HG03520 (cell line): ENCODE results near the gene RNF26.

Source experiments
- ATAC-seq: cut with Tn5 transposase; IDR thresholded peaks from one replicate; pipeline ENCODE4 v1.9.1; 2021; ENCODE audit warnings: mild to moderate bottlenecking, moderate library complexity; ENCODE audit not compliant: unreplicated experiment

The RNF26 gene

GRCh38 chr11:119350302-119350701 lies 16.0 kb downstream of the RNF26 start:
- no peak for ATAC-seq

- ATAC-seq: no peak
Measured at GRCh38 chr11:119351232-119351631, 16.9 kb downstream of the RNF26 start.

- ATAC-seq: no peak
Measured at GRCh38 chr11:119352857-119353260, 18.5 kb downstream of the RNF26 start.

GRCh38 chr11:119355091-119355843 lies 20.9 kb downstream of the RNF26 start:
- no peak for ATAC-seq

GRCh38 chr11:119356349-119357031 lies 22.2 kb downstream of the RNF26 start:
- ATAC-seq: peak; percentile 62

GRCh38 chr11:119357074-119357473 lies 22.7 kb downstream of the RNF26 start:
- ATAC-seq: no peak

- ATAC-seq: no peak
Measured at GRCh38 chr11:119359365-119360214, 25.3 kb downstream of the RNF26 start.

- no peak for ATAC-seq
Measured at GRCh38 chr11:119361056-119361787, 26.9 kb downstream of the RNF26 start.

GRCh38 chr11:119361941-119362725 lies 27.8 kb downstream of the RNF26 start:
- ATAC-seq: no peak

GRCh38 chr11:119362741-119363080 lies 28.4 kb downstream of the RNF26 start:
- ATAC-seq: no peak

- ATAC-seq: no peak
Measured at GRCh38 chr11:119363081-119363850, 28.9 kb downstream of the RNF26 start.

GRCh38 chr11:119363851-119364590 lies 29.7 kb downstream of the RNF26 start:
- no peak for ATAC-seq

GRCh38 chr11:119365071-119365591 lies 30.8 kb downstream of the RNF26 start:
- ATAC-seq: no peak

- no peak for ATAC-seq
Measured at GRCh38 chr11:119366690-119367620, 32.6 kb downstream of the RNF26 start.

GRCh38 chr11:119367661-119368120 lies 33.4 kb downstream of the RNF26 start:
- ATAC-seq: no peak

- no peak for ATAC-seq
Measured at GRCh38 chr11:119368121-119369034, 34.1 kb downstream of the RNF26 start.
